GM18526 (cell line): ENCODE results near the gene ZYG11A.

Experiments
- POLR2A ChIP-seq: IDR thresholded peaks from 3 replicates; pipeline ENCODE4 v1.6.1; 2011; ENCODE audit not compliant: insufficient read length; ENCODE audit errors: extremely low read depth

The ZYG11A gene

GRCh38 chr1:52876843-52877242 is 34.3 kb downstream of the ZYG11A start:
- no peak for TF ChIP-seq POLR2A

GRCh38 chr1:52877554-52877953 is 35.0 kb downstream of the ZYG11A start:
- no peak for TF ChIP-seq POLR2A

- no peak for TF ChIP-seq POLR2A
Measured at GRCh38 chr1:52880206-52880605, 37.6 kb downstream of the ZYG11A start.

GRCh38 chr1:52887483-52887882 is 44.9 kb downstream of the ZYG11A start:
- TF ChIP-seq POLR2A, result no peak

- no peak for TF ChIP-seq POLR2A
Measured at GRCh38 chr1:52892424-52893215, 50.1 kb downstream of the ZYG11A start.

GRCh38 chr1:52899445-52899894 is 56.9 kb downstream of the ZYG11A start:
- TF ChIP-seq POLR2A, result no peak

DNA sequence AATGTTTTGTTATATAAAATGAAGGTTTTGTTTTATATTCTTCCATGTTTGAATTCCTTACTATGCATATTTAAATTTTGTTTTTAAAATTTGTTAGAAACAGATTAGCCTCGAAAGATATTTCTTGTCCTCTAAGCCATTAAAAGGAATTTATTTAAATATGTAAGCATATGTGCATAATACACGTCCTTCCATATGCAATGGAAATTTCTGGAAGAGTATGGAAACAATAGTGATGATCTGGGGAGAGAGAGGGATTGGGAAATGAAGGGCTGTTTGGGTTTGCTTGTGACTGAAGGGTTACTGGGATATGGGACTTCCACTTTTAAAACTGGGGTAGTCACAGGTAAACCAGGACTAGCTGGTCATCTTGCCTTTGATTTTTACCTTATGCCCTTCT is 57.8 kb downstream of the ZYG11A start:
- TF ChIP-seq POLR2A, result no peak

GRCh38 chr1:52901384-52901783 is 58.8 kb downstream of the ZYG11A start:
- no peak for TF ChIP-seq POLR2A

DNA sequence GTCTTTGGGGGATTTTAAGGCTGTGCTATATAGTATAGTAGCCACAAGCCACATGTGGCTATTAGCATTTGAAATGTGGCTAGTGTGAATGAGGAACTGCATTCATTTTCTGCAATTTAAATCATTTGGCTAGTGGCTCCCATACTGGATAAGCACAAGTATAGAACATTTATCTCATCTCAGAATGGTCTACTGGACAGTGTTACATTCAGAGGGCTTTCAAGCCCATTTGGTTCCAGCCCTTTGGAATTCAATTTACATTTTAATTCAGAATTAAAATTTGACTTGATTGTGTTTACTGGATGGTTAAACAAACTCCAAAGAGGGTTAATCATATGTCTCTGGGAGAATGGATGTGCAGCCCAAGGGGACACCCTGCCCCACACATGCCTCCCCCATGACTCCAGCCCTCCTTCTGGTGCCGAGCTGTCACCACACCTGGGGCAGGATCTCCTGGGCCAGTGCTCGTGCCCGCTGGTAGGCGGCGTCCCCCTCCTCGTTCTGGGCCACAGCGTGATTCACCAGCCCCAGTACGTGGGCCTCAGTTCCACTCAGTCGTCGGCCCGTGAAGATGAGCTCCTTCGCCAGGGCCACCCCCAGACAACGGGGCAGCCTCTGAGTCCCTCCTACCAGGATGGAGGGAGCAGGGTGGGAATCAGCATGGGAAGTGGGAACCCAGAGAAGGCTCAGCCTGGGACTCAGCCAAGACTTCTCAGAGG is 61.8 kb downstream of the ZYG11A start:
- TF ChIP-seq POLR2A, result no peak

GRCh38 chr1:52904927-52905698 is 62.6 kb downstream of the ZYG11A start:
- no peak for TF ChIP-seq POLR2A

GRCh38 chr1:52906135-52906603 is 63.6 kb downstream of the ZYG11A start:
- TF ChIP-seq POLR2A, result no peak

DNA sequence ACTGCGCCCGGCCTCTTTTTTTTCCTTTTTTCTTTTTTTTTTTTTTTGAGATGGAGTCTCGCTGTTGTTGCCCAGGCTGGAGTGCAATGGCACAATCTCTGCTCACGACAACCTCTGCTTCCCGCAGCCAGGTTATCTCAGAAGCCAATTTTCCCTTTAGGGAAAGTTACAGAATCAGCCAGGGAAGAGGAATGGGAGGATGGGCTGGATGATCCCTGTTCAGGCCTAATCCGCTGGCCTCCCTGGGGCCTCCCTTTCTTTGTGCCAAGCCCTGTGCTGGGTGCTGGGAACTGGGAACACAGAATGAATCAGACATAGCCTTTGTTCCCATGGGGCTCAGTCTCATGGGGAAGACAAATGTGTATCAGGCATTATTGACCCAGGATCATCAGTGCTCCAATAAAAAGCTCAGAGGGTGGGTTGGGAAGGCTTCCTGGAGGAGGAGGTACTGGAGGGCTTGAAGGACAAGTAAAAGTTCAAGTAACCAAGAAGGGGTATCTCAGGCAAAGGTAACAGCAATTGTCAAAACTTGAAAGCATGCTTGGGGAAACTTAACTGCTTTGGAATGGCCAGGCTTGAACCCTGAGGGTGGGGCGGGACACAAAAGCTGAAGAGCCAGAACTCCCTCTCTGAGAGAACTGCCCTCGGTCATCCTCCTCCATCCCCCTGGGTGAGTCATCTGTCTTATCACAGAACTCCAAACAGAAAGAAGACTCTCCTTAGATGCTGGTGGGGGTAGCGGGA is 64.7 kb downstream of the ZYG11A start:
- no peak for TF ChIP-seq POLR2A

GRCh38 chr1:52907812-52908153 is 65.2 kb downstream of the ZYG11A start:
- no peak for TF ChIP-seq POLR2A

DNA sequence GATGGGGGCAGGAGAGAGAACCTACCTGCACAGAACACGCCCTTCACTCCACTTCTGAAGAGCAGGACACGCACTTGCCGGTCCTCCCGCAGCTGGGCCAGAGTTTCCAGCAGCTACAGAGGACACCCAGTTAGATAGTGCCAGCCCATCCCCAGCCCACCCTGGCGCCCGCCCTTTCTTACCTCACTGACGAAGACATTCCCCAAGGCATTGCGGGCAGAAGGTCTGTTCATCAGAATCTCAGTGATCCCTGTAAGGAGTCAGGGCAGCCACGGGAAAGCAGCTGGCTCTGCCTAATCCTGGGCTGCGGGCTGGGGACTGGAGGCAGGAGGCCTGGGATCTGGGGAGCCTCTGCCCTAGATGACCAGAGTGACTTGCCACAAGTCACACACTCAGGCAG is 69.0 kb downstream of the ZYG11A start:
- TF ChIP-seq POLR2A, result no peak

DNA sequence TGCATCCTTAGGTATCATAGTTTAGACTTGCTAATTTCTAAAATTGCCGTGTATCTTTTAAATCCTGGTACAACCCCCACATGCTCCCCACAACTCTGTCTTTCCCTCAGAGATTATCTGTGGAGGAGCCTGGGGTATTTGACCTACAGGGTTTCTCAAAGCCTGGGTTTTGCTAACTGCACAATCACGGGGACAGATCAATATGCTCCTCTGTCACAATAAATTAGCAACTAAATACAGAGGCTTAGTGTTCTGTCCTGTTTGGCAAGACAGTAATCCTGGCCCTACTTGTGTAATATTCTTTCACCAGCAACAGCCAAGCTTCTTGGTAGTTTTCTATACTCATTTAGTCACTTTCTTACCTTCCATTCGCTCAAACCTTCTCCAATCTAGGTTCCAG is 70.5 kb downstream of the ZYG11A start:
- TF ChIP-seq POLR2A, result no peak
